OCI-LY1 (cell line): ENCODE data around the gene PRR5L.

Source experiments
- EZH2 ChIP-seq: fragments of 200-600 bp; sonication (generic), shearing (Covaris generic); IDR thresholded peaks from 2 replicates; pipeline ENCODE4 v1.8.0; 2017; ENCODE audit warnings: borderline replicate concordance, mixed run types, mild to moderate bottlenecking, antibody characterized with exemption, low read length, moderate library complexity, mixed read lengths
- TF ChIP-seq, protein P1 (sequence below): fragments of 200-600 bp; sonication (generic), shearing (Covaris generic); IDR thresholded peaks from 2 replicates; pipeline ENCODE4 v1.5.1; 2017; ENCODE audit warnings: mild to moderate bottlenecking, antibody characterized with exemption, low read length, moderate library complexity, mixed read lengths

DNA sequence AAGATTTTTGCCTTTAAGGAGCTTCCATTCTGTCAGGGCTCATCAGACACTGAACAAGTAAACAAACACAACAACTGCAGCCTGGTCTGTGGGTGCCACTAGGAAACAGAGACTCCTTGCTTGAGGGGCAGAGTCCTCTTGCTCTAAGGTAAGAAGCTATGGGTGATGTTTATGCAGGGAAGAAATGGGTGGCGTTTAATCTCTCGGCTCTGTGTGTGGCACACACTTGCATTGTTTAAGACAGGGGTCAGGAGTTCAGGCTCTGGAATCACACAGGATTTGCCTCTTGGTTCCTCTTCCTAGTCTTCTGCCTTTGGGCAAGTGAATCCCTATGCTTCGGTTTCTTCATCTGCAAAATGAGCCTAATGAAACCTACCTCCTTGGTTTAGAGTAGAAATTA lies 90.3 kb downstream of the PRR5L start:
- no peak for TF ChIP-seq EZH2
- TF ChIP-seq, protein P1, sequence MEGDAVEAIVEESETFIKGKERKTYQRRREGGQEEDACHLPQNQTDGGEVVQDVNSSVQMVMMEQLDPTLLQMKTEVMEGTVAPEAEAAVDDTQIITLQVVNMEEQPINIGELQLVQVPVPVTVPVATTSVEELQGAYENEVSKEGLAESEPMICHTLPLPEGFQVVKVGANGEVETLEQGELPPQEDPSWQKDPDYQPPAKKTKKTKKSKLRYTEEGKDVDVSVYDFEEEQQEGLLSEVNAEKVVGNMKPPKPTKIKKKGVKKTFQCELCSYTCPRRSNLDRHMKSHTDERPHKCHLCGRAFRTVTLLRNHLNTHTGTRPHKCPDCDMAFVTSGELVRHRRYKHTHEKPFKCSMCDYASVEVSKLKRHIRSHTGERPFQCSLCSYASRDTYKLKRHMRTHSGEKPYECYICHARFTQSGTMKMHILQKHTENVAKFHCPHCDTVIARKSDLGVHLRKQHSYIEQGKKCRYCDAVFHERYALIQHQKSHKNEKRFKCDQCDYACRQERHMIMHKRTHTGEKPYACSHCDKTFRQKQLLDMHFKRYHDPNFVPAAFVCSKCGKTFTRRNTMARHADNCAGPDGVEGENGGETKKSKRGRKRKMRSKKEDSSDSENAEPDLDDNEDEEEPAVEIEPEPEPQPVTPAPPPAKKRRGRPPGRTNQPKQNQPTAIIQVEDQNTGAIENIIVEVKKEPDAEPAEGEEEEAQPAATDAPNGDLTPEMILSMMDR = no peak
